Mucosa of descending colon (tissue), 3 donors: ENCODE measurements around the gene RPTOR. TPM values are rescaled to one million over a fixed set of nuclear protein-coding genes. Genes with fewer than 3 reads are reported as not detected.
A peak's percentile ranks its signal among the peaks of the same experiment; 100 is the strongest.

Experiments used
- ATAC-seq: fragments of 200-7000 bp; cut with Tn5 transposase; one replicate; pipeline ENCODE4 v1.9.1; 2020; ENCODE audit warnings: mild to moderate bottlenecking, moderate library complexity
- DNase-seq, 3 donors: peaks; one replicate each; pipeline ENCODE4 v3.0.0-alpha.2; 2020
- H3K36me3 ChIP-seq: fragments of 200-600 bp; one replicate; pipeline ENCODE4 v1.8.0; 2021; ENCODE audit warnings: low read depth, mild to moderate bottlenecking
- H3K4me1 ChIP-seq: fragments of 200-600 bp; one replicate; pipeline ENCODE4 v1.8.0; 2021; ENCODE audit warnings: low read depth, mild to moderate bottlenecking
- H3K4me3 ChIP-seq: fragments of 200-600 bp; one replicate; pipeline ENCODE4 v1.8.0; 2021; ENCODE audit warnings: mild to moderate bottlenecking
- H3K9me3 ChIP-seq: fragments of 200-600 bp; one replicate; pipeline ENCODE4 v1.8.0; 2021; ENCODE audit warnings: mild to moderate bottlenecking
- CTCF ChIP-seq: fragments of 200-600 bp; IDR thresholded peaks from one replicate; pipeline ENCODE4 v1.8.0; 2022; ENCODE audit warnings: antibody characterized with exemption, mild to moderate bottlenecking
- intact Hi-C, 2 donors: fragments of 100-400 bp; cut with DNase I in 1 of 2; cut with micrococcal nuclease in 1 of 2; formaldehyde crosslinking; loops; one replicate each; pipeline versions ENCODE4 v1.11.0 to v1.11.1; 2022; cut with DNase I, micrococcal nuclease
- total RNA-seq, 3 donors: library from RNA; stranded (reverse); fragmentation: NEBNext Ultra II Directional in 2 of 3; extraction: Animal tissue kit (Norgen Biotek cat#: 25700) in 2 of 3; gene quantifications; one replicate each; pipeline versions ENCODE4 v1.2.1 to v1.2.4, GENCODE V29; 2021 to 2023
- donor health status: DM: no; HTN: no; CAD: no; lungs with moderate emphysema.
- donor health status: DM: no; HTN: no; CAD: no.
- donor health status: DM: no; HTN: yes; CAD: no.

RPTOR gene
- total RNA-seq, 3 donors from 2014 or later, result 30.5 to 44.4 (median 37.2) TPM

GRCh38 chr17:80999536-81000333, 455.1 kb downstream of the RPTOR start:
- Histone ChIP-seq H3K4me1 (peaks cover 53% of the 10 kb centered on the region), H3K4me3 (no peak overlapping the region), H3K36me3 (peaks cover 10% of the 10 kb centered on the region), H3K9me3 (no peaks in the 10 kb centered on the region)
- TF ChIP-seq CTCF, result no peak
- intact Hi-C loops, result no loop called here
- ATAC-seq (no peak), DNase-seq (peak in 2 of 3 donors; percentile 43 to 56)

- peaks cover 10% of the 10 kb centered on the region for H3K36me3 ChIP-seq
- no peak for TF ChIP-seq CTCF
- ATAC-seq, result no peak
- peak in 1 of 3 donors; percentile 51 for DNase-seq
- H3K9me3 ChIP-seq, result no peaks in the 10 kb centered on the region
- H3K4me1 ChIP-seq, result peaks cover 53% of the 10 kb centered on the region
- intact Hi-C loops, result no loop called here
- H3K4me3 ChIP-seq, result no peak overlapping the region
Measured at GRCh38 chr17:81000334-81000630, 455.6 kb downstream of the RPTOR start.

- H3K36me3 ChIP-seq, result peaks cover 10% of the 10 kb centered on the region
- H3K9me3 ChIP-seq, result no peaks in the 10 kb centered on the region
- TF ChIP-seq CTCF, result no peak
- peaks cover 53% of the 10 kb centered on the region for H3K4me1 ChIP-seq
- DNase-seq (peak; percentile 80 to 86 (median 85)), ATAC-seq (peak; percentile 75)
- H3K4me3 ChIP-seq, result no peak overlapping the region
- intact Hi-C loops, result no loop called here
Measured at GRCh38 chr17:81000631-81001357, 456.2 kb downstream of the RPTOR start.

- Histone ChIP-seq H3K36me3 (peaks cover 4% of the 10 kb centered on the region), H3K9me3 (no peaks in the 10 kb centered on the region), H3K4me3 (no peak overlapping the region), H3K4me1 (peaks cover 53% of the 10 kb centered on the region)
- ATAC-seq, result no peak
- peak; percentile 21 to 43 (median 41) for DNase-seq
- no peak for TF ChIP-seq CTCF
- intact Hi-C loops, result no loop called here
Measured at GRCh38 chr17:81002013-81002384, 457.4 kb downstream of the RPTOR start.

- DNase-seq (peak; percentile 88 to 91 (median 91)), ATAC-seq (peak; percentile 72)
- Histone ChIP-seq H3K4me1 (peaks cover 53% of the 10 kb centered on the region), H3K4me3 (no peak overlapping the region), H3K9me3 (no peaks in the 10 kb centered on the region), H3K36me3 (peaks cover 4% of the 10 kb centered on the region)
- intact Hi-C loops, result no loop called here
- TF ChIP-seq CTCF, result no peak
Measured at GRCh38 chr17:81002409-81003361, 458.0 kb downstream of the RPTOR start.
